A549 (cell line): ENCODE measurements around the gene SELENOI. TPM values are rescaled to one million over a fixed set of nuclear protein-coding genes. Genes with fewer than 3 reads are reported as not detected.

Experiments used
- ATAC-seq, 2 experiments: fragments of 200-7000 bp in 1 of 2; fragments of >200 bp in 1 of 2; cut with Nextera tagmentation in 1 of 2; cut with Tn5 transposase in 1 of 2; 3 replicates each; pipeline versions ENCODE4 v1.8.0 to v1.9.1; 2018 to 2020; ENCODE audit warnings: mild to moderate bottlenecking in 1 of 2, moderate library complexity in 1 of 2
- CTCF ChIA-PET: fragments of 300-600 bp; sonication (Branson Sonifier 250); formaldehyde crosslinking; extraction: SDS; loops from one replicate; lab custom pipeline; 2021; ENCODE audit warnings: antibody characterized with exemption, inconsistent platforms; lab: Yijun Ruan, JAX
- POLR2A ChIA-PET: fragments of 350-600 bp; formaldehyde crosslinking; extraction: SDS; loops from one replicate; lab custom pipeline; 2021; ENCODE audit warnings: antibody characterized with exemption, inconsistent platforms; lab: Yijun Ruan, JAX
- DNase-seq, 2 experiments: peaks; one replicate each; pipeline versions ENCODE4 v3.0.0 to v3.0.0-alpha.2; 2011 to 2016; ENCODE audit warnings: low read depth in 1 of 2, low spot score in 1 of 2
- FAIRE-seq: peaks from 2 replicates; lab custom pipeline; 2011; peaks lifted over from hg19 to GRCh38; lab: Jason Lieb, UNC
- H3K27ac ChIP-seq, 2 experiments: fragments of >200 bp; sonication (Bioruptor Twin); formaldehyde crosslinking; 3 replicates each; pipeline ENCODE4 v1.5.1; 2016 to 2017
- H3K4me1 ChIP-seq: fragments of >200 bp; sonication (Bioruptor Twin); formaldehyde crosslinking; 3 replicates; pipeline ENCODE4 v1.6.1; 2016
- H3K4me2 ChIP-seq: fragments of >200 bp; sonication (Bioruptor Twin); formaldehyde crosslinking; 3 replicates; pipeline ENCODE4 v1.6.1; 2016
- H3K4me3 ChIP-seq: fragments of >200 bp; sonication (Bioruptor Twin); formaldehyde crosslinking; 3 replicates; pipeline ENCODE4 v1.5.1; 2016
- H3K9me3 ChIP-seq: fragments of >200 bp; sonication (Bioruptor Twin); formaldehyde crosslinking; 3 replicates; pipeline ENCODE4 v1.6.1; 2016
- BHLHE40 ChIP-seq: IDR thresholded peaks from 2 replicates; pipeline ENCODE4 v1.6.1; 2012; ENCODE audit warnings: low read depth, low read length, inconsistent platforms
- CBX8 ChIP-seq: fragments of 200-600 bp; sonication (generic); IDR thresholded peaks from 2 replicates; pipeline ENCODE4 v1.6.1; 2016
- CEBPB ChIP-seq, 2 experiments: fragments of >200 bp in 1 of 2; sonication (Bioruptor Twin) in 1 of 2; formaldehyde crosslinking in 1 of 2; IDR thresholded peaks; 2 replicates each; pipeline ENCODE4 v1.6.1; 2012 to 2016
- CHD2 ChIP-seq: fragments of 150-350 bp; IDR thresholded peaks from 2 replicates; pipeline ENCODE4 v1.6.1; 2014; ENCODE audit warnings: low read length; ENCODE audit not compliant: partially characterized antibody
- CHD4 ChIP-seq: fragments of 200-600 bp; sonication (generic); IDR thresholded peaks from 2 replicates; pipeline ENCODE4 v1.6.1; 2016; ENCODE audit warnings: antibody characterized with exemption, mild to moderate bottlenecking, borderline replicate concordance
- EP300 ChIP-seq, 2 experiments: fragments of >200 bp; sonication (Bioruptor Twin); formaldehyde crosslinking; IDR thresholded peaks; 2 replicates in 1 of 2; 3 replicates in 1 of 2; pipeline ENCODE4 v1.6.1; 2016 to 2017
- GATA3 ChIP-seq: IDR thresholded peaks from 2 replicates; pipeline ENCODE4 v1.6.1; 2012; ENCODE audit warnings: borderline replicate concordance
- HDAC2 ChIP-seq: fragments of 200-600 bp; sonication (generic); IDR thresholded peaks from 2 replicates; pipeline ENCODE4 v1.6.1; 2016
- JUN ChIP-seq, 2 experiments: fragments of >200 bp; sonication (Bioruptor Twin); formaldehyde crosslinking; IDR thresholded peaks; 2 replicates in 1 of 2; 3 replicates in 1 of 2; pipeline ENCODE4 v1.6.1; 2016 to 2017
- KDM1A ChIP-seq: fragments of 200-600 bp; sonication (generic); IDR thresholded peaks from 2 replicates; pipeline ENCODE4 v1.6.1; 2016; ENCODE audit warnings: low read depth, mild to moderate bottlenecking
- KDM5A ChIP-seq: fragments of 200-600 bp; sonication (generic); IDR thresholded peaks from 2 replicates; pipeline ENCODE4 v1.6.1; 2016; ENCODE audit warnings: antibody characterized with exemption, mild to moderate bottlenecking
- MAFK ChIP-seq: fragments of 450-650 bp; IDR thresholded peaks from 2 replicates; pipeline ENCODE4 v1.6.1; 2014; ENCODE audit not compliant: partially characterized antibody
- MYC ChIP-seq: IDR thresholded peaks from 2 replicates; pipeline ENCODE4 v1.6.1; 2012; ENCODE audit warnings: mild to moderate bottlenecking, inconsistent platforms, low read length, improper control_type of control experiment, borderline replicate concordance
- NR3C1 ChIP-seq: fragments of >200 bp; sonication (Bioruptor Twin); formaldehyde crosslinking; IDR thresholded peaks from 3 replicates; pipeline ENCODE4 v1.6.1; 2017
- RCOR1 ChIP-seq: fragments of 150-350 bp; IDR thresholded peaks from 2 replicates; pipeline ENCODE4 v1.6.1; 2014; ENCODE audit warnings: antibody characterized with exemption, low read length, low read depth
- RFX5 ChIP-seq: fragments of 450-650 bp; IDR thresholded peaks from 2 replicates; pipeline ENCODE4 v1.7.1; 2014; ENCODE audit warnings: antibody characterized with exemption, mild to moderate bottlenecking, moderate library complexity
- TFCP2L1 ChIP-seq: fragments of 250-450 bp; sonication (Bioruptor Pico); IDR thresholded peaks from 2 replicates; pipeline ENCODE4 v1.5.0; 2021; ENCODE audit warnings: mild to moderate bottlenecking
- ZFP36 ChIP-seq: fragments of 450-650 bp; IDR thresholded peaks from 2 replicates; pipeline ENCODE4 v1.6.1; 2014; ENCODE audit warnings: borderline replicate concordance; ENCODE audit not compliant: partially characterized antibody
- ZNF302 ChIP-seq: fragments of 250-450 bp; sonication (Bioruptor Pico); IDR thresholded peaks from 2 replicates; pipeline ENCODE4 v1.9.0; 2021; ENCODE audit warnings: inconsistent platforms, mild to moderate bottlenecking, moderate library complexity
- ZSCAN20 ChIP-seq: fragments of 250-450 bp; sonication (Bioruptor Pico); IDR thresholded peaks from 2 replicates; pipeline ENCODE4 v1.8.0; 2022; ENCODE audit warnings: mild to moderate bottlenecking, moderate library complexity
- WGBS: methylation state at CpG from one replicate; pipeline ENCODE4 v1.1.6; 2017; ENCODE audit errors: missing lambda C conversion rate; 5-methylcytosine and 5-hydroxymethylcytosine counted together
- polyA plus RNA-seq, 4 experiments: library from polyadenylated mRNA; depleted of rRNA in 3 of 4; stranded (reverse); fragments of >200 nt; fragmentation: RNase III in 1 of 4; extraction: RNeasy Plus Mini Kit Qiagen cat#74134 plus additional on column Dnase treatment in 1 of 4; gene quantifications; 2 replicates in 3 of 4; 3 replicates in 1 of 4; pipeline ENCODE4 v1.2.3, GENCODE V29; 2011 to 2017
- TF ChIP-seq, protein P1 (sequence below): IDR thresholded peaks from 2 replicates; pipeline ENCODE4 v1.6.1; 2012; ENCODE audit warnings: low read depth, borderline replicate concordance
- TF ChIP-seq, protein P2 (sequence below): fragments of 250-450 bp; sonication (Bioruptor Pico); IDR thresholded peaks from 2 replicates; pipeline ENCODE4 v1.5.0; 2021; ENCODE audit warnings: mild to moderate bottlenecking, moderate library complexity, borderline replicate concordance
- TF ChIP-seq, protein P3 (sequence below): fragments of 250-450 bp; sonication (Bioruptor Pico); IDR thresholded peaks from 2 replicates; pipeline ENCODE4 v1.5.0; 2020; ENCODE audit warnings: low read depth, mild to moderate bottlenecking, moderate library complexity
- TF ChIP-seq, protein P4 (sequence below): fragments of >200 bp; sonication (Bioruptor Twin); formaldehyde crosslinking; IDR thresholded peaks from 3 replicates; pipeline ENCODE4 v1.6.1; 2016
- TF ChIP-seq, protein P5 (sequence below): fragments of >200 bp; sonication (Bioruptor Twin); formaldehyde crosslinking; IDR thresholded peaks from 2 replicates; pipeline ENCODE4 v1.6.1; 2016
- TF ChIP-seq, protein P6 (sequence below): IDR thresholded peaks from 2 replicates; pipeline ENCODE4 v1.6.1; 2012
- TF ChIP-seq, protein P7 (sequence below): fragments of 450-650 bp; IDR thresholded peaks from 2 replicates; pipeline ENCODE4 v1.6.1; 2014; ENCODE audit warnings: antibody characterized with exemption
- TF ChIP-seq, protein P8 (sequence below): IDR thresholded peaks from 2 replicates; pipeline ENCODE4 v1.6.1; 2012

SELENOI gene
- polyA plus RNA-seq, 2 of the 4 experiments (the other 2 are of a cell fraction), result 18.2 to 38.7 TPM

DNA sequence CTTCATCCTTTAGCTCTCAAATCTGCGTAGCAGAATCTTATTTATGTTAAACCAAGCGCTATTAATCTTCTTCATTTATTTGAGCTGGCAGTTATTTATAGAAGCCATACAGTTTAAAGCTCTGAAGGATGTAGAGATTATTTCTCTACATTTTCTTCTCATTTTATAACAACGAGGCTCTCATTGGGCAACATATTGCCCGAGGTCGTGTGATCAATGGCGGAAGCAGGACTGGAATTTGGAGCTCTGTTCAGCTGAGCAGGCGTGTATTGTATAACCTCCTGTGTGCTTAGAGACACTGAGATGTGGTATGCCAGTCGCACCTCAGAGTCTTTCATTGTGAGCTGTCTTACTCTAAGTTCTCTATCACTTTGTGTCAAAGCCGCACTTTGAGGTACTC lies 38.2 kb downstream of the SELENOI start:
- no peak for TF ChIP-seq CEBPB (IDR thresholded peaks at IDR 0.05)
- no peak for TF ChIP-seq GATA3
- no peak for TF ChIP-seq ZFP36
- no peak for TF ChIP-seq ZNF302 (CRISPR knock-in tag)
- TF ChIP-seq CHD4, result no peak
- TF ChIP-seq HDAC2, result no peak
- TF ChIP-seq ZSCAN20 (CRISPR knock-in tag), result no peak
- TF ChIP-seq, protein P1, sequence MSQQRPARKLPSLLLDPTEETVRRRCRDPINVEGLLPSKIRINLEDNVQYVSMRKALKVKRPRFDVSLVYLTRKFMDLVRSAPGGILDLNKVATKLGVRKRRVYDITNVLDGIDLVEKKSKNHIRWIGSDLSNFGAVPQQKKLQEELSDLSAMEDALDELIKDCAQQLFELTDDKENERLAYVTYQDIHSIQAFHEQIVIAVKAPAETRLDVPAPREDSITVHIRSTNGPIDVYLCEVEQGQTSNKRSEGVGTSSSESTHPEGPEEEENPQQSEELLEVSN, result no peak
- no peak for TF ChIP-seq BHLHE40
- no peak for TF ChIP-seq JUN (IDR thresholded peaks at IDR 0.05)
- no peak for TF ChIP-seq TFCP2L1 (CRISPR knock-in tag)
- TF ChIP-seq, protein P2, sequence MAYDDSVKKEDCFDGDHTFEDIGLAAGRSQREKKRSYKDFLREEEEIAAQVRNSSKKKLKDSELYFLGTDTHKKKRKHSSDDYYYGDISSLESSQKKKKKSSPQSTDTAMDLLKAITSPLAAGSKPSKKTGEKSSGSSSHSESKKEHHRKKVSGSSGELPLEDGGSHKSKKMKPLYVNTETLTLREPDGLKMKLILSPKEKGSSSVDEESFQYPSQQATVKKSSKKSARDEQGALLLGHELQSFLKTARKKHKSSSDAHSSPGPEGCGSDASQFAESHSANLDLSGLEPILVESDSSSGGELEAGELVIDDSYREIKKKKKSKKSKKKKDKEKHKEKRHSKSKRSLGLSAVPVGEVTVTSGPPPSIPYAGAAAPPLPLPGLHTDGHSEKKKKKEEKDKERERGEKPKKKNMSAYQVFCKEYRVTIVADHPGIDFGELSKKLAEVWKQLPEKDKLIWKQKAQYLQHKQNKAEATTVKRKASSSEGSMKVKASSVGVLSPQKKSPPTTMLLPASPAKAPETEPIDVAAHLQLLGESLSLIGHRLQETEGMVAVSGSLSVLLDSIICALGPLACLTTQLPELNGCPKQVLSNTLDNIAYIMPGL (CRISPR knock-in tag), result no peak
- TF ChIP-seq RFX5, result no peak
- no peak for TF ChIP-seq RCOR1
- TF ChIP-seq, protein P3, sequence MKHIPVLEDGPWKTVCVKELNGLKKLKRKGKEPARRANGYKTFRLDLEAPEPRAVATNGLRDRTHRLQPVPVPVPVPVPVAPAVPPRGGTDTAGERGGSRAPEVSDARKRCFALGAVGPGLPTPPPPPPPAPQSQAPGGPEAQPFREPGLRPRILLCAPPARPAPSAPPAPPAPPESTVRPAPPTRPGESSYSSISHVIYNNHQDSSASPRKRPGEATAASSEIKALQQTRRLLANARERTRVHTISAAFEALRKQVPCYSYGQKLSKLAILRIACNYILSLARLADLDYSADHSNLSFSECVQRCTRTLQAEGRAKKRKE (CRISPR knock-in tag), result no peak
- TF ChIP-seq, protein P4, sequence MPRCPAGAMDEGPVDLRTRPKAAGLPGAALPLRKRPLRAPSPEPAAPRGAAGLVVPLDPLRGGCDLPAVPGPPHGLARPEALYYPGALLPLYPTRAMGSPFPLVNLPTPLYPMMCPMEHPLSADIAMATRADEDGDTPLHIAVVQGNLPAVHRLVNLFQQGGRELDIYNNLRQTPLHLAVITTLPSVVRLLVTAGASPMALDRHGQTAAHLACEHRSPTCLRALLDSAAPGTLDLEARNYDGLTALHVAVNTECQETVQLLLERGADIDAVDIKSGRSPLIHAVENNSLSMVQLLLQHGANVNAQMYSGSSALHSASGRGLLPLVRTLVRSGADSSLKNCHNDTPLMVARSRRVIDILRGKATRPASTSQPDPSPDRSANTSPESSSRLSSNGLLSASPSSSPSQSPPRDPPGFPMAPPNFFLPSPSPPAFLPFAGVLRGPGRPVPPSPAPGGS, result no peak
- TF ChIP-seq EP300 (IDR thresholded peaks at IDR 0.05), result no peak
- TF ChIP-seq KDM1A, result no peak
- POLR2A ChIA-PET, result no interaction called here
- no peak; a peak in 1 of 6 replicates for ATAC-seq

DNA sequence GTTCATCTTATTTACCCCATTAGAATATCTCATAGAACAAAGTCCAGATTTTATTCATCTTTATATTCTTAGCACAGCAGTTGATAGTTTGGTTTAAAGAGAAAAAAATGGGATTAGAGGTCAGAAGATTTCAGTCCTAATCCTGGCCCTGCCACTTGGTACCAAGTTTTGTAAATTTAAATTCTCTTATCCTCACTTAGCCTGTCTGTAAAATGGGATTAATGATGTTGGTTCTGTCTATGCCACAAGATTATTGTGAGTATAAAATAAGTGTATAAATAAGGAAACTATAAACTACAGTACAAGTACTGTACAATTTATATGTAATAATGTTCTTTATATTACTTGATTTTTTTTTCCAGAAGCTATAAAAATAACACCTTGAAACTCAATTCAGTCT lies 38.7 kb downstream of the SELENOI start:
- TF ChIP-seq CEBPB (IDR thresholded peaks at IDR 0.05), result no peak
- TF ChIP-seq NR3C1, result no peak
- no peak for TF ChIP-seq HDAC2
- TF ChIP-seq, protein P5, sequence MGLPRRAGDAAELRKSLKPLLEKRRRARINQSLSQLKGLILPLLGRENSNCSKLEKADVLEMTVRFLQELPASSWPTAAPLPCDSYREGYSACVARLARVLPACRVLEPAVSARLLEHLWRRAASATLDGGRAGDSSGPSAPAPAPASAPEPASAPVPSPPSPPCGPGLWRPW, result no peak
- TF ChIP-seq, protein P1, result no peak
- no peak for TF ChIP-seq CHD2
- TF ChIP-seq, protein P6, sequence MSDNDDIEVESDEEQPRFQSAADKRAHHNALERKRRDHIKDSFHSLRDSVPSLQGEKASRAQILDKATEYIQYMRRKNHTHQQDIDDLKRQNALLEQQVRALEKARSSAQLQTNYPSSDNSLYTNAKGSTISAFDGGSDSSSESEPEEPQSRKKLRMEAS, result no peak
- TF ChIP-seq CBX8, result no peak
- no peak for TF ChIP-seq BHLHE40
- TF ChIP-seq, protein P7, sequence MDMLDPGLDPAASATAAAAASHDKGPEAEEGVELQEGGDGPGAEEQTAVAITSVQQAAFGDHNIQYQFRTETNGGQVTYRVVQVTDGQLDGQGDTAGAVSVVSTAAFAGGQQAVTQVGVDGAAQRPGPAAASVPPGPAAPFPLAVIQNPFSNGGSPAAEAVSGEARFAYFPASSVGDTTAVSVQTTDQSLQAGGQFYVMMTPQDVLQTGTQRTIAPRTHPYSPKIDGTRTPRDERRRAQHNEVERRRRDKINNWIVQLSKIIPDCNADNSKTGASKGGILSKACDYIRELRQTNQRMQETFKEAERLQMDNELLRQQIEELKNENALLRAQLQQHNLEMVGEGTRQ, result no peak
- TF ChIP-seq MAFK, result no peak
- TF ChIP-seq, protein P8, sequence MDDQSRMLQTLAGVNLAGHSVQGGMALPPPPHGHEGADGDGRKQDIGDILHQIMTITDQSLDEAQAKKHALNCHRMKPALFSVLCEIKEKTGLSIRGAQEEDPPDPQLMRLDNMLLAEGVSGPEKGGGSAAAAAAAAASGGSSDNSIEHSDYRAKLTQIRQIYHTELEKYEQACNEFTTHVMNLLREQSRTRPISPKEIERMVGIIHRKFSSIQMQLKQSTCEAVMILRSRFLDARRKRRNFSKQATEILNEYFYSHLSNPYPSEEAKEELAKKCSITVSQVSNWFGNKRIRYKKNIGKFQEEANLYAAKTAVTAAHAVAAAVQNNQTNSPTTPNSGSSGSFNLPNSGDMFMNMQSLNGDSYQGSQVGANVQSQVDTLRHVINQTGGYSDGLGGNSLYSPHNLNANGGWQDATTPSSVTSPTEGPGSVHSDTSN, result no peak
- TF ChIP-seq KDM5A, result no peak
- TF ChIP-seq MYC, result no peak

More for the DNA sequence above, 38.2 kb downstream of the SELENOI start:
- no peaks in the 10 kb centered on the region for H3K9me3 ChIP-seq
- DNase-seq, result no peak
- no peak overlapping the region for H3K4me2 ChIP-seq
- CTCF ChIA-PET, result interaction anchor here (0.8 to 1.7 kb wide), 3 partner anchors 11 to 553 kb away, joined by 3 to 6 read pairs (median 3); no protein-coding TSS in a partner anchor
- H3K4me1 ChIP-seq, result no peaks in the 10 kb centered on the region
- no peak overlapping the region for H3K27ac ChIP-seq
- no peak overlapping the region for H3K4me3 ChIP-seq
- no peak for FAIRE-seq
- 85% methylated on average over 9 of the region's 9 CpGs for WGBS

More for the DNA sequence above, 38.7 kb downstream of the SELENOI start:
- H3K27ac ChIP-seq, result no peak overlapping the region
- DNase-seq (no peak), ATAC-seq (no peak), FAIRE-seq (no peak)
- no peaks in the 10 kb centered on the region for H3K4me1 ChIP-seq
- CTCF ChIA-PET, result interaction anchor here (1.3 to 1.7 kb wide), 2 partner anchors 12 to 33 kb away, joined by 3 to 6 read pairs; no protein-coding TSS in a partner anchor
- no peaks in the 10 kb centered on the region for H3K9me3 ChIP-seq
- no peak overlapping the region for H3K4me2 ChIP-seq
- POLR2A ChIA-PET, result no interaction called here
- no peak overlapping the region for H3K4me3 ChIP-seq
